HG02938 (cell line): Measurements from ENCODE around the gene TAF8.
"Not testable (repeated sequence)": the region's sequence is repeated elsewhere in the genome, so short reads cannot be mapped to it uniquely, and the experiment has no call there.

Source experiments
- ATAC-seq: cut with Tn5 transposase; IDR thresholded peaks from one replicate; pipeline ENCODE4 v1.9.1; 2021; ENCODE audit warnings: mild to moderate bottlenecking, moderate library complexity; ENCODE audit not compliant: unreplicated experiment

Gene TAF8, protein sequence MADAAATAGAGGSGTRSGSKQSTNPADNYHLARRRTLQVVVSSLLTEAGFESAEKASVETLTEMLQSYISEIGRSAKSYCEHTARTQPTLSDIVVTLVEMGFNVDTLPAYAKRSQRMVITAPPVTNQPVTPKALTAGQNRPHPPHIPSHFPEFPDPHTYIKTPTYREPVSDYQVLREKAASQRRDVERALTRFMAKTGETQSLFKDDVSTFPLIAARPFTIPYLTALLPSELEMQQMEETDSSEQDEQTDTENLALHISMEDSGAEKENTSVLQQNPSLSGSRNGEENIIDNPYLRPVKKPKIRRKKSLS

DNA sequence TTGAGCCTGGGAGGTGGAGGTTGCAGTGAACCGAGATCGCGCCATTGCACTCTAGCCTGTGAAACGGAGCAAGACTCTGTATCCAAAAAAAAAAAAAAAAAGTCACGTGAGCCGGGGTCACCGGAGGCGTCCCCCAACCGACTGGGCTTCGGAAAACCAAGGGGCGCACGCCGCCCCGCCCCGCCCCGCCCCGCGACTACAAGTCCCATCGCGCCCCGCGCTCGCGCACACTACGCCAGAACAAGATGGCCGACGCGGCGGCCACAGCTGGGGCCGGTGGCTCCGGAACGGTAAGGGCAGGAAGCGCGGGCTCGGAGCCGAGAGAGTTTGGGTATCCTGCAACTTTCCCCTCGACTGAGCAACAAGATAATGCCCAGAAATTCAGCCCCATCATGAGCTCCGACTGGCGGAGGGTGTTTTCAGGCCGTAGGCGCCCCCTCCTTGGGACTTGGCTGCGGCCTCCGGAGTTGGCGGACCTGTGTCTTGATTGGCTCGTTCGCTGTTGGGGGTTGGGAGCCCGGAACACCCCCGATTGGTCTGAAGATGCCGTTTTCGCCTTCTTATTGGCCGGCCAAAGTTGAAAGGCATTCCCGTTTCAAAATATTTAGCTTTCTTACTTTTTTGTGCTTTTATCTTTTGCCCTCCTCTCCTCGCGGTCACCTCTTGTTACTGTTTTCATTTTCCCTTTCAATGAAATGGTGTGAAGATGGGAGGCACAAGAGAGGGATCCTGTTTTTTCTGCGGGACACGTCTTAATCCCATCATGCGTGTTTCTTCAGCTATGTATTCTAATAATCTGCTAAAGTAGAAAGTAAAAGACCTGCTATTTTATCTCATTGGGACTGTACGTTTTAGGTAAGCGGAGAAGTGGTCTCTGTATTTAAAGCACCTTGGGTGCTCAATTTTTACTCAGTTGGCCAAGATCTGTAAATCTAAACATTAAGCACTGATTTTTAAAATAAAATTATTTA lies at the start of gene TAF8:
TAF8 (plus strand) TSS at position 228 of the 971 bp plus-strand sequence; CDS start at position 246, 18 bp downstream.
- ATAC-seq: peak; percentile 84

DNA sequence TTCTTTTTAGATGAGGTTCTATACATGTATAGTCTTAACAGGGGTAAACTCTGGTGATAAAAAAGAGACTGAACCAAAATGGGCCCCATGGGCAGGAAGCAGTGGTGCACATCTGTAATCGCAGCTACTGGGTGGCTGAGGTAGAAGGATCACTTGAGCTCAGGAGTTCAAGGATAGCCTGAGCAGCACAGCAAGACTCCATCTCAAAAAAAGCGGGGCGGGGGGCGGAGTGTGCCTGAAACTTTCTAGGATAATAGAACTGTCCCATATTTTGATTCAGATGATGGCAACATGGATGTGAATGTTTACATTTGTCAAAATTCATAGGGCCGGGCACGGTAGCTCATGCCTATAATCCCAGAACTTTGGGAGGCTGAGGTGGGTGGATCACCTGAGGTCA lies 48.8 kb upstream of the TAF8 start:
- ATAC-seq: no peak

DNA sequence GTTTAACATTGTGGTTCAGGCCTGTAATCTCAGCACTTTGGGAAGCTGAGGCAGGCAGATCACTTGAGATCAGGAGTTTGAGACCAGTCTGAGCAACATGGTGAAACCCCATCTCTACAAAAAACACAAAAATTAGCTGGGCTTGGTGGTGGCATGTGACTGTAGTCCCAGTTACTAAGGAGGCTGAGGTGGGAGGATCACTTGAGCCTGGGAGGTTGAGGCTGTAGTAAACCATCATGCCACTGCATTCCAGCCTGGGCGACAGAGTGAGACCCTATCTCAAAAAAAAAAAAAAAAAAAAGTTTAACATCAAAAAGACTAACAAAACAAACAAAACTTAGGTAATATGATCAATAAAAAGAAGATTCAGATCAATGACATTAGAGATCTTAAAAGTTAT lies 46.7 kb upstream of the TAF8 start:
- not testable (repeated sequence) for ATAC-seq

DNA sequence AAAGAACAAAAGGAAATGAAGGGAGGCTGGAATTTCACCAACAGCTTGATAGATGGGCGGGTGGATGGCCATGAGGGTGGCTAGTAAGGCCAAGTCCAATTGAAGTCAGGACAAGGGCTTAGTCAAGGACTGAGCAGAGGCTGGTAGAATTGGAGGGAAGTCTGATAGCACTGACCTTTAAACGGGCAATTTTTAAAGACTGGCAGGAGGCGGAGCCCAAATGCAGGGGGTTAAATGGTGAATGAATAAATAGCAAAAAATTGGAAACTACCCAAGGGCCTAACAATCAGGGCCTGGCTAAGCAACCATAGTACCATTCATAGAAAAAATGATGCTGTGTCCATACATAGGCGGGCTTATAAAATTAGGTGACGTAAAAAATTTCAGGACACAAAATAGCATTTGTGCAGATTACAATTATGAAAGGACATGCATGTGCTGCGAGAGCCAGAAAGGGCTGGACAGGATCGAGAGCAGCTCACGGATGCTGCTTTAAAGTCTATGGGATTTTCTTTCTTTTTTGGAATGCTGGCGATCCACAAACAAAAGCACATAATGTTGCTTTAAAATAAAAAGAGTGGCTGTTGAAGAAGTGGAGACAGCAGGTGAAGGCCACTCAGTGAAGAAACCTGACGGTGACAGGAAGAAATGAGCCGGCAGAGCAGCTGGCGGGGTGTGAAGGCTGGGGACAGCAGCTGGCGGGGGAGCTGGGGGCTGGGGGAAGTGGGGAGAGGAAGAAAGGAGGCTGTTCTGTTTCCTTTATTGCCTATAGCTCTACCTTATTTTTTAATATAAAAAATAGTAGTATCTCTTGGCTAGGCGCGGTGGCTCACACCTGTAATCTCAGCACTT lies 42.8 kb upstream of the TAF8 start:
- no peak for ATAC-seq

DNA sequence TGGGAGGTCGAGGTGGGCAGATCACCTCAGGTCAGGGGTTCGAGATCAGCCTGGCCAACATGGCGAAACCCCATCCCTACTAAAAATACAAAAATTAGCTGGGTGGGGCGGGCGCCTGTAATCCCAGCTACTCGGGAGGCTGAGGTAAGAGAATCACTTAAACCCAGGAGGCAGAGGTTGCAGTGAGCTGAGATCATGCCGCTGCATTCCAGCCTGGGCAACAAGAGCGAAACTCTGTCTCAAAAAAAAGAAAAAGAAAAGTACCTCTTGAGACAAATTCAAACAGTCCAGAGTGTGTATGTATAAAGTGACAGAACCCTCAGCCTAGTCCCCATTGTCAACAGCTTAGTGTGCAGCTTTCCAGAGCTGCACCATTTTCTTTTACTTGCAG lies 42.2 kb upstream of the TAF8 start:
- not testable (repeated sequence) for ATAC-seq

DNA sequence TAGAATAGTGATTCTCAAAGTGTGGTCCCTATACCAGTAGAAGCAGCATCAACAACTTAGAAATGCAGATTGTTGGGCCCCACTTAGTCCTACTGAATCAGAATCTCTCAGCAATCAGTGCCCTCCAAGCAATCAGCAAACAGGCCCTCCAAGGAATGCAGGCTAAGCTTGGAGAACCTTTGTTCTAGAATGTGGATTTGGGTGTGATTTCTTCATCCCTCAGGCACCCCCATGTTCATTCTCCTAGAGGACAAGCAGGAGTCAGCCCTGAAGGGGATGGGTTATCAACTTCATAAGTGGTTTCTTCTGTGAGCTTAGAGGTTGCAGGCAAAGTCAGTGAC lies 40.5 kb upstream of the TAF8 start:
- ATAC-seq: no peak

DNA sequence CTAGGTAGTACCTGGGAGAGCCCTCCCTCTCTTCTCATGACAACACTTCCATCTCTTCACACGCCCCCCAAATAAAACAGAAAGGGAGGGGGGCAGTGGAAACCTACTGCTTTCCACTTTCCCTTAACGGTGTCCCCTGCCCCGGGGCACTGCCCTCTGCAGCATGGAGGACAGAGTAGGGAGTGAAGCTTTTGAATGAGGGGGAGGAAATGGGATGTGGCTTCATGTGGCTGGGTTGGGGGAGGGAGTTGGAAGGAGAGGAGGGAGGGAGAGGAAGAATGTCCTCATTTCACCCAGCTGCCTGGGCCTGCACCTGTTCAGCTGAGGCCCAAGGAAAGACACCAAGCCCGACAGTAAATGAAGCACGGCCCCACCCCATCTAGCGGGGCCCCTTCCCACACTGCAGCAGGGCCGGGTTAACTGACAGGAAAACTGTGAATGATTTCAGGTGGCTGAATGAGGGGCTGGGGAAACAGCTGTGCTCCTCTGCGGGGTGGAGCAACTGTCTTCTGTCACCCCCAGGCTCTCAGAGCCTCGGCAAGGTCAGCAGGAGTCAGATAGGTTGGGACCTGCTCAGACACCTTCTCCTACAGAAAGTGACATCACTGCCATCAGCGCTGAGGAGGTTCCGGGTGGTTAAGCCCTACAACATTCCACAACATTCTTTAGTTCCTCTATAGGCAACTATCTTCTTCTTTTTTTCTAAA lies 40.0 kb upstream of the TAF8 start:
- no peak for ATAC-seq

DNA sequence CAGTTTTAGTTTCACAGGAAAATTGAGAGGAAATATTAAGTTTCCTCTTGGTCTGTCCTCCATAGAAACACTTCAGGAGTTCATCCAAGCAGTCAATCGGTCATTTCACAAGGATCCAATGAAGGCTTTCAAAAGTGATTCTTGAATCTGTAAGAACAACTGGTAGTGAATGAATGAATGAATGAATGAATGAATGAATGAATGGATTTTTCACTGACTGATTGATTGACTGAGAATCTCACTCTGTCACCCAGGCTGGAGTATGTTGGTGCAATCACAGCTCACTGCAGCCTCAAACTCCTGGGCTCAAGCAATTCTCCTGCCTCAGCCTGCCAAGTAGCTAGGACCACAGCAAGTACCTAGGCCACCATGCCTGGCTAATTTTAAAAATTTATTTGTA lies 39.4 kb upstream of the TAF8 start:
- no peak for ATAC-seq

DNA sequence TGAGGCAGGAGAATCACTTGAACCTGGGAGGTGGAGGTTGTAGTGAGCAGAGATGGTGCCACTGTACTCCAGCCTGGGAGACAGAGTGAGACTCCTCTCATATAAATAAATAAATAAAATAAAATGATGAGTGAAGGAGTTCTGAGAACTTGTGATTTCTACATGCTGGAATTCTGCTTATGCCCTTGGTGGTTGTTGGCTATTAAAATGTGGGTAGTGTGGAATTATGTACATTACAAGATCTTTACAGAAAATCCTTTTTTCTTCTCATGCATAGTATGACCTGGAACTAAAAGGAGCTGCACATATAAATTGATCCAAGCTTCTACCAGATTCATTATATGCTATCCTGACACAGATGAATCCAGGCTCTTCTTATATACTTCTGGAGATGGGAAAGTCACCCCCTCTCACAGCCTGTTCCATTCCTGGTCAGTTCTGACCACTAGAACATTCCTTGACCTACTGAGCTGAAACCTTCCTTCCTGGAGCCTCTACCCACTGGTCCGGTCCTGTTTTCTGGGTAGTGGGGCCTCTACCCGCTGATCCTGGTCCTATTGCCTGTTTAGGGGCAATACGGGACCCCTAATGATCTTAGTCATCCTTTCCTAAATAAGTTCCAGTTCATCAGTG lies 37.7 kb upstream of the TAF8 start:
- no peak for ATAC-seq

DNA sequence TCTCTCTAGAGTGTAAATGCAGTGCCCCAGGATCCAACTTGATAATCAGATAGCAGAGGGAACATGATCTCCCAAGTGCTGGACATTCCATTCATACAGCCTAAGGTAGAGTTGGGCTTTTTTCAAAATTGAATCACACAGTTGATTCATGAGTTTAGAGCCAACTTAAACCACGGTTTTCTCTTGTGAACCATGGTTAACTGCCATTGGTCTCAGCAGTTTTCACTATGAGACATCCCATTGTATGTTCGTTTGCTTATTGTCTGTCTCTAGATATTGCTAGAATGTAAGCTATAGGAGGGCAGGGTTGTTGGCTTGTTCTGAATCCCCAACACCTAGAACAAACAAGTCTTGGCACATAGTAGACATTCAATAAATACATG lies 37.2 kb upstream of the TAF8 start:
- no peak for ATAC-seq

DNA sequence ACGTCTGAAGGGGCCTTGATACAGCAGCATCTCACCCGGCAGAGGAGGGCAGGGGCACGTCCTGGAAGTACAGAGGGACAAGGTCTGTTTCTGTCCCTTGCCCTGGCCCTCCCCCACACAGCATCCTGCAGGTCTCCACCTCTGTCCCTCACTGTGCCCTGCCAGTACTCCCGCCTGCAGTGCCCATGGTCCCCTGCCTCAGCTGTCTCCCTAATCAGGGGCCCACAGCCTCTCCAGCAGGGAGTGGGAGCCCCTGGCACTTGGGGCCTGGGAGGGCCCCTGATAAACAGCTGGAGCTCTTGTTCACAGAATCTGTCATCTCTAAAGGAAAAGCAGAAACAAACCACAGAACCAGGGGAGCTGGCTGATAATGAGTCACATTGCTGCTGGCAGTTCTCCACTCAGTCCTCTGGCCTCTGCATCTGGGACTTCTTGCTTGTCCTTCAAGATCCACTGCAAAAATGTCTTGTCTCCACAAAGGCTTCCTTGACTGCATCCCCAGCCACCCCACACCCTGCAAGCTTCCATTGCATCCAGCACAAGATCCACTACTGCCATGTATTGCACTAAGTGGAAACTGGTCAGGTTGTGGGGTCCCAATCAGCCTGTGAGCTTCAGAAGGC lies 33.2 kb upstream of the TAF8 start:
- ATAC-seq: no peak

DNA sequence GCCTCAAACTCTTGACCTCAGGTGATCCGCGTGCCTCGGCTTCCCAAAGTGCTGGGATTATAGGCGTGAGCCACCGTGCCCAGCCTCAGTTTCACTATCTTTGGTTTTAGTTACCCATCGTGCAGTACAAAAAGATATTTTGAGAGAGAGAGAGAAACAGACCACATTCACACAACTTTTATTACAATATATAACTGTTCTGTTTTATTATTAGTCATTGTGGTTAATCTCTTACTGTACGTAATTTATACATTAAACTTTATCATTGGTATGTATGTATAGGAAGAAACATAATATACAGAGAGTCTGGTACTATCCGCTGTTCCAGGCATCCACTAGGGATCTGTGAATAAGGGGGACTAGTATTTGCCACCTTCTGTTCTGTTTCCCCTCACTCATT lies 29.4 kb upstream of the TAF8 start:
- no peak for ATAC-seq

DNA sequence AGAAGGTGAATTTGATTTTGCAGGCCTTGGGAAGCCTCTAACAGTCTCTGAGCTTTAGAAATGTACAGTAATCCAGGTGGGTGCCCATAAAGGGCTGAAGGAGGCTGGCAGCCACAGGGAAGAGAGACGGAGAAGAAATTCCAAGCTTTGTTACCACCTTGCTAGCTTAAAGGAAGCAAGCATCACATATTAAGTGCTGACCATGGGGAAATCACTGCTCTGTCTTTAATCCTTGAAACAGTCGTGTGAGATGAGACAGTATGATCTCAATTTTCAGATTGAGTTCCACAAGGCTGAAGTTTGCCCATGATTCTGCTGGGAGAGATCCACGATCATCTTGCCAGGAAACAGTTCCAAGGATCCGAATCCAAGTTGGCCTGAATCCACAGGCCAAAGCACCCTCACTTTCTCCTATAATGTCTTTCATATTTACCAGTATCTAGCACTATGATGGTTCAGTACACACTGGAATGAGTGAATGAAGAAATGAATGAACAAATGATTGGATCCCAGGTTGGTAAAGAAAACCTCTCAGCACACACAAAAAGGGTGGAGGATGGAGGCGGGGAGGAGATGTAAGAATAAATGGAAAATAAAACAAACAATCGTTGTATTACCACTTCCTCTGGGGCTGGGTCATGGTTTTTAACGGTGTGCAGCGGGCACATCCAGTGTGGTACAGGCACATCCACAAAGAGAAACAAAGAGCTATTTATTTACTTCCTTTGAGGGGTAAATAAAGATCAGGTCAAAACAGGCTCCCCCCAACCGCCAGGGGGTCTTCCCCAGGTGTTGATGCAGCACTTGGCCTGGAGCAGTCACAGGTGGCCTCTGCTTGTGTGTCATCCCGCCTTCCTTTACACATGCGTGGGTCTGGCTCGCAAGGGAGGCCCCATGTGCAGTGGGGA lies 28.2 kb upstream of the TAF8 start:
- peak; percentile 31 for ATAC-seq

DNA sequence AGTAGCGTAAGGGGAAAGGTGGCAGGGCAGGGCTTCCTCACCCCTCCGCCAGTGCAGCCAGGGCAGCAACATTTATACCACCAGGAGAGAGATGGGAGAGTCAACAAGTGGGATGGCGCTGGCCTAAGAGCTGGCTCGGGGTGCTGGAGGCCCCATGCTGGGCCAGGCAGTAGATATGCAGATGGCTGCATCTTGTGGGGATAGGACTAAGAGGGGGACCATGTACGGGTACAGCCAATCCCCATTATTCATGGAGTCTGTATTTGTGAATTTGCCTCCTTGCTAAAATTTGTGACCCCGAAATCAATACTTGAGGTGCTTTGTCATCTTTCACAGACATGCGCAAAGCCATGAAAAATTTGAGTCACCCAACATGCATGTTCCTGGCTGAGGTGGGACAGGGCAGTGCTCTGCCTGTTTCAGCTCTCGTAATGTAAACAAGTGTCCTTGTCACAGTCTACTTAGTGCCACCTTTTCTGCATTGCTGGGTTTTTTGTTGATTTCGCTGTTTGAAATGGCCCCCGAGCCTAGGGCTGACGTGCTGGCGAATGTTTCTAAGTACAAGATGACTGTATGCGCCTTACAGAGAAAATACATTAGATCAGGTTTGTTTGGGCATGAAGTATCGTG lies 27.5 kb upstream of the TAF8 start:
- peak; percentile 17 for ATAC-seq

DNA sequence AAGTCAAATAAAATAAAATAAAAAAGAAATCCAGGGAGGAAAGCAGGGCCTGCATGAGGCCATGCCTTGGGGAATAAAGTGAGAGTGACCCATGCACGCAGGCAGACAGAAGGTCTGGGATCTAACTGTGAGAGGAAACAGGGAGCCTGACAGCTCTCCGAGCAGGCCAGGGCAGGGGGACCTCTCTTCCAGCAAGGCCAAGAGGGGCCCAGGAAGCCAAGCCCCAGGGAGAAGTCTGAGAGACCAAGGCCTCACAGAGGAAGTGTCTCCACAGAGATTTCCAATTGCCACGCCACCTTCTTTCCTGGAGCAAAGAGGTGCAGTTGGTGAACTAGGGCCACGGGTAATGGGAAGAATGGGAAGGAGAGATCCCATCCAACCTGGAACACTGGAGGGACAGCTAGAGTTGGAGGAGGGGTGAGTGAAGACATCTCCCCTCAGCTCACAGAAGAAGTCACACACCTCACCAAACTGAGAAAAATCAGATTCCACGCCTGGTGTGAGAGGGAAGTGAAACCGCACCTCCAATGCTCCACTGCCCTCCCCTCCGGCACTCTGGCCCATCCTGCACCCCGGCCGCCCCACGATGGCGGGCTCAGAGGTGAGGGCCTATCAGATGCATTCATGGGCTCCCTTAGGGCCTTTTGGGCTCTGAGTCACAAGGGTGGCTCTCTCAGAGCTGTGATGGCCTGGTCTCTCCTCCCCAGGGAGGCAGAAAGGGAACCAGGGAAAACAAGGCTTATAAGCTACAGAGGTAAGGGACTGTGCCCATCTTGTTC lies 25.1 kb upstream of the TAF8 start:
- peak; percentile 54 for ATAC-seq

DNA sequence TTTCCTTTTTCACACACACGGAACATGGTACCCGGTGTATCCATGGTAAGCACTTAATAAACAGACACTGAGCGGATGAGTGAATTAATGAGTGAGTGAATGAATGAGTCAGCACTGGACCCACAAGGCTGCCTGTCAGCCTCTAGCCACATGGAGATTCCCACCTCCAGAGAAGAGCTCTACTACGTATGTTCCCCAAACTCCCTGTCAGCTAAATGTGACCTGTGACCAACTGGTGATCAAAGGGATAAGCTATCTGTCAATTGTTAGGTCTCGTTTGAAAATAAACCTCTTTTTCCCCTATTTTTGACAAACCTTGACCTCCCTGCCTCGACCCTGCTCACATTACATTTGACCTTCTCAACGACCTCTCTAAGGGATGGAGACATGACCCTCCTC lies 24.5 kb upstream of the TAF8 start:
- peak; percentile 26 for ATAC-seq

DNA sequence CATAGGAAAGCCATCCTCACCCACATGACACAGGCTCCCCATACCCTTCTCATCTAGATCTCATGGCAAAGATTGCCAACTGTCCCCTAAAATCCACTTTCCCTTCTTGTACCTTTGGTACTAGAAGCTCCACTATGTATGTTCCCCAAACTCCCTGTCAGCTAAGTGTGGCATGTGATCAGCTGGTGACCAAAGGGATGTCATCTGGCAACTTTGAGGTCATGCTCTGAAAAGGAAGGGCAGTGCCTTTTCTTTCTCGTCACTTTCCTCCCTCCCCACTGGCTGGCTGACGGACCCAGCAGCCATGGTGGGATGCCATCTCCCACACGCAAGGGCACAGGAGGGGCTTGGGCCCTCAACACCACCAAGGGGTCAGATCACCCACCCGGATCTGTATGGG lies 23.8 kb upstream of the TAF8 start:
- ATAC-seq: no peak
